ENCODE measurements around the gene IL17RE.

DNA sequence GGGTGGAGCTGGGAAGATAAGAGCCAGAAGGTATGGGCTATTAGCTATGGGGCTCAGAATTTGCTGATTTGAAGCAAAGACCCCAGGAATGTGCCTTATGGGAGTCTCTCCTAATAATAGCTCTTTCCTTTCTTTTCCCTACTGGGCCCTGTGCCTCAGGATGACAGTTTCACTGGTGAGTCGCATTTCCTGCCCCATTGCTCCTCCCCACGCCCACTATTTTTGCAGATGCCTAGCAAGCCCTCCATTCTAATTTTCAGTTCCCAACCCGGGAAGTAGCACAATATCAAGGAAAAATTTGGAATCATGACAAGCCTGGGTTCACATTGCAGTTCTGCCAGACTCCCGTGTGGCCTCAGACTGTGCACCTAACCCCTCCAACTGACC lies 583 bp downstream of the IL17RE start:
- TF ChIP-seq, protein P1, sequence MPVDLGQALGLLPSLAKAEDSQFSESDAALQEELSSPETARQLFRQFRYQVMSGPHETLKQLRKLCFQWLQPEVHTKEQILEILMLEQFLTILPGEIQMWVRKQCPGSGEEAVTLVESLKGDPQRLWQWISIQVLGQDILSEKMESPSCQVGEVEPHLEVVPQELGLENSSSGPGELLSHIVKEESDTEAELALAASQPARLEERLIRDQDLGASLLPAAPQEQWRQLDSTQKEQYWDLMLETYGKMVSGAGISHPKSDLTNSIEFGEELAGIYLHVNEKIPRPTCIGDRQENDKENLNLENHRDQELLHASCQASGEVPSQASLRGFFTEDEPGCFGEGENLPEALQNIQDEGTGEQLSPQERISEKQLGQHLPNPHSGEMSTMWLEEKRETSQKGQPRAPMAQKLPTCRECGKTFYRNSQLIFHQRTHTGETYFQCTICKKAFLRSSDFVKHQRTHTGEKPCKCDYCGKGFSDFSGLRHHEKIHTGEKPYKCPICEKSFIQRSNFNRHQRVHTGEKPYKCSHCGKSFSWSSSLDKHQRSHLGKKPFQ (tag by site-specific recombination; IDR thresholded peaks at IDR 0.05), result no peak
- TF ChIP-seq CTCF (tag by site-specific recombination; IDR thresholded peaks at IDR 0.05) (no peak), ZNF692 (tag by site-specific recombination; IDR thresholded peaks at IDR 0.05) (no peak), ZNF133 (tag by site-specific recombination; IDR thresholded peaks at IDR 0.05) (no peak)
